A549 (cell line): ENCODE measurements around the gene DDIT3.

Source experiments
- CHD4 ChIP-seq: fragments of 200-600 bp; sonication (generic); IDR thresholded peaks from 2 replicates; pipeline ENCODE4 v1.6.1; 2016; ENCODE audit warnings: antibody characterized with exemption, mild to moderate bottlenecking, borderline replicate concordance
- EP300 ChIP-seq, 2 experiments: fragments of >200 bp; sonication (Bioruptor Twin); formaldehyde crosslinking; IDR thresholded peaks; 2 replicates in 1 of 2; 3 replicates in 1 of 2; pipeline ENCODE4 v1.6.1; 2016 to 2017
- KDM1A ChIP-seq: fragments of 200-600 bp; sonication (generic); IDR thresholded peaks from 2 replicates; pipeline ENCODE4 v1.6.1; 2016; ENCODE audit warnings: low read depth, mild to moderate bottlenecking
- MAFK ChIP-seq: fragments of 450-650 bp; IDR thresholded peaks from 2 replicates; pipeline ENCODE4 v1.6.1; 2014; ENCODE audit not compliant: partially characterized antibody
- MAX ChIP-seq: IDR thresholded peaks from 2 replicates; pipeline ENCODE4 v1.6.1; 2012
- MYC ChIP-seq: IDR thresholded peaks from 2 replicates; pipeline ENCODE4 v1.6.1; 2012; ENCODE audit warnings: mild to moderate bottlenecking, inconsistent platforms, low read length, improper control_type of control experiment, borderline replicate concordance
- PBX3 ChIP-seq: IDR thresholded peaks from 2 replicates; pipeline ENCODE4 v1.6.1; 2012
- POLR2A ChIP-seq: IDR thresholded peaks from 2 replicates; pipeline ENCODE4 v1.6.1; 2012; ENCODE audit warnings: mild to moderate bottlenecking, low read length
- POLR2AphosphoS2 ChIP-seq: conservative IDR thresholded peaks from 2 replicates; pipeline ENCODE4 v1.6.1; 2012; ENCODE audit warnings: low read length, improper control_type of control experiment, inconsistent platforms
- RAD21 ChIP-seq, 2 experiments: fragments of >200 bp in 1 of 2; sonication (Bioruptor Twin) in 1 of 2; formaldehyde crosslinking in 1 of 2; IDR thresholded peaks in 1 of 2; conservative IDR thresholded peaks in 1 of 2; 2 replicates in 1 of 2; 3 replicates in 1 of 2; pipeline ENCODE4 v1.6.1; 2012 to 2018; ENCODE audit warnings: inconsistent platforms in 1 of 2
- REST ChIP-seq: fragments of 200-600 bp; sonication (generic); IDR thresholded peaks from 2 replicates; pipeline ENCODE4 v1.6.1; 2016; ENCODE audit warnings: antibody characterized with exemption, mild to moderate bottlenecking, moderate library complexity
- TF ChIP-seq, protein P1 (sequence below): fragments of 250-450 bp; sonication (Bioruptor Pico); IDR thresholded peaks from 2 replicates; pipeline ENCODE4 v1.5.0; 2021; ENCODE audit warnings: mild to moderate bottlenecking, moderate library complexity, borderline replicate concordance
- TF ChIP-seq, protein P2 (sequence below): fragments of >200 bp; sonication (Bioruptor Twin); formaldehyde crosslinking; IDR thresholded peaks from 3 replicates; pipeline ENCODE4 v1.5.1; 2016
- TF ChIP-seq, protein P3 (sequence below): IDR thresholded peaks from 2 replicates; pipeline ENCODE4 v1.6.1; 2012; ENCODE audit warnings: low read depth, borderline replicate concordance

- TF ChIP-seq KDM1A, result no peak
- TF ChIP-seq, protein P1, sequence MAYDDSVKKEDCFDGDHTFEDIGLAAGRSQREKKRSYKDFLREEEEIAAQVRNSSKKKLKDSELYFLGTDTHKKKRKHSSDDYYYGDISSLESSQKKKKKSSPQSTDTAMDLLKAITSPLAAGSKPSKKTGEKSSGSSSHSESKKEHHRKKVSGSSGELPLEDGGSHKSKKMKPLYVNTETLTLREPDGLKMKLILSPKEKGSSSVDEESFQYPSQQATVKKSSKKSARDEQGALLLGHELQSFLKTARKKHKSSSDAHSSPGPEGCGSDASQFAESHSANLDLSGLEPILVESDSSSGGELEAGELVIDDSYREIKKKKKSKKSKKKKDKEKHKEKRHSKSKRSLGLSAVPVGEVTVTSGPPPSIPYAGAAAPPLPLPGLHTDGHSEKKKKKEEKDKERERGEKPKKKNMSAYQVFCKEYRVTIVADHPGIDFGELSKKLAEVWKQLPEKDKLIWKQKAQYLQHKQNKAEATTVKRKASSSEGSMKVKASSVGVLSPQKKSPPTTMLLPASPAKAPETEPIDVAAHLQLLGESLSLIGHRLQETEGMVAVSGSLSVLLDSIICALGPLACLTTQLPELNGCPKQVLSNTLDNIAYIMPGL, result no peak
- no peak for TF ChIP-seq POLR2A
- TF ChIP-seq, protein P2, sequence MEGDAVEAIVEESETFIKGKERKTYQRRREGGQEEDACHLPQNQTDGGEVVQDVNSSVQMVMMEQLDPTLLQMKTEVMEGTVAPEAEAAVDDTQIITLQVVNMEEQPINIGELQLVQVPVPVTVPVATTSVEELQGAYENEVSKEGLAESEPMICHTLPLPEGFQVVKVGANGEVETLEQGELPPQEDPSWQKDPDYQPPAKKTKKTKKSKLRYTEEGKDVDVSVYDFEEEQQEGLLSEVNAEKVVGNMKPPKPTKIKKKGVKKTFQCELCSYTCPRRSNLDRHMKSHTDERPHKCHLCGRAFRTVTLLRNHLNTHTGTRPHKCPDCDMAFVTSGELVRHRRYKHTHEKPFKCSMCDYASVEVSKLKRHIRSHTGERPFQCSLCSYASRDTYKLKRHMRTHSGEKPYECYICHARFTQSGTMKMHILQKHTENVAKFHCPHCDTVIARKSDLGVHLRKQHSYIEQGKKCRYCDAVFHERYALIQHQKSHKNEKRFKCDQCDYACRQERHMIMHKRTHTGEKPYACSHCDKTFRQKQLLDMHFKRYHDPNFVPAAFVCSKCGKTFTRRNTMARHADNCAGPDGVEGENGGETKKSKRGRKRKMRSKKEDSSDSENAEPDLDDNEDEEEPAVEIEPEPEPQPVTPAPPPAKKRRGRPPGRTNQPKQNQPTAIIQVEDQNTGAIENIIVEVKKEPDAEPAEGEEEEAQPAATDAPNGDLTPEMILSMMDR, result no peak
- no peak for TF ChIP-seq MAX
- TF ChIP-seq, protein P3, sequence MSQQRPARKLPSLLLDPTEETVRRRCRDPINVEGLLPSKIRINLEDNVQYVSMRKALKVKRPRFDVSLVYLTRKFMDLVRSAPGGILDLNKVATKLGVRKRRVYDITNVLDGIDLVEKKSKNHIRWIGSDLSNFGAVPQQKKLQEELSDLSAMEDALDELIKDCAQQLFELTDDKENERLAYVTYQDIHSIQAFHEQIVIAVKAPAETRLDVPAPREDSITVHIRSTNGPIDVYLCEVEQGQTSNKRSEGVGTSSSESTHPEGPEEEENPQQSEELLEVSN, result no peak
- TF ChIP-seq EP300 (IDR thresholded peaks at IDR 0.05), result no peak
- no peak for TF ChIP-seq CHD4
- TF ChIP-seq RAD21 (conservative IDR thresholded peaks at IDR 0.05 in 1 of 2, IDR thresholded peaks at IDR 0.05 in 1 of 2), result no peak
- TF ChIP-seq PBX3, result no peak
- no peak for TF ChIP-seq POLR2AphosphoS2
- TF ChIP-seq MYC, result no peak
- TF ChIP-seq MAFK, result no peak
- no peak for TF ChIP-seq REST
Observed at GRCh38 chr12:57553343-57554202, 33.3 kb upstream of the DDIT3 start.
